IMR-90 (cell line): ENCODE data around the gene TXNRD1. TPM values are rescaled to one million over a fixed set of nuclear protein-coding genes. Genes with fewer than 3 reads are reported as not detected.

Experiments
- ATAC-seq: fragments of 200-7000 bp; cut with Tn5 transposase; 2 replicates; pipeline ENCODE4 v1.9.1; 2020; ENCODE audit warnings: low read depth, mild to moderate bottlenecking, moderate library complexity
- BruUV-seq: library from RNA; stranded (reverse); fragments of 400-500 nt; replicated peaks from 2 replicates; lab custom pipeline; 2021; lab: Mats Ljungman, UMichigan
- CTCF ChIA-PET: fragments of 300-600 bp; formaldehyde crosslinking; extraction: SDS; loops from one replicate; lab custom pipeline; 2021; ENCODE audit warnings: antibody characterized with exemption; lab: Yijun Ruan, JAX
- POLR2A ChIA-PET: fragments of 300-600 bp; sonication (Branson Sonifier 250); formaldehyde crosslinking; loops from one replicate; lab custom pipeline; 2022; ENCODE audit warnings: antibody characterized with exemption; ENCODE audit not compliant: unreplicated experiment; lab: Charles Lee
- DNase-seq: peaks from one replicate; pipeline ENCODE4 v3.0.0; 2013
- H2AFZ ChIP-seq: replicated peaks from 2 replicates; pipeline ENCODE3; 2013; ENCODE audit warnings: low read length, mild to moderate bottlenecking; ENCODE audit not compliant: poor library complexity
- H2AK5ac ChIP-seq: 2 replicates; pipeline ENCODE4 v1.6.1; 2013; ENCODE audit warnings: low read depth, low read length, inconsistent platforms
- H2AK9ac ChIP-seq: replicated peaks from 2 replicates; pipeline ENCODE3; 2013; ENCODE audit warnings: mild to moderate bottlenecking, low read depth, low read length, moderate library complexity; ENCODE audit not compliant: poor library complexity
- H2BK120ac ChIP-seq: 2 replicates; pipeline ENCODE4 v1.6.1; 2013; ENCODE audit warnings: low read depth, low read length, inconsistent platforms
- H2BK15ac ChIP-seq: 3 replicates; pipeline ENCODE4 v1.6.1; 2013; ENCODE audit warnings: low read depth, low read length, inconsistent platforms
- H2BK20ac ChIP-seq: 2 replicates; pipeline ENCODE4 v1.6.1; 2013; ENCODE audit warnings: low read depth, mild to moderate bottlenecking, inconsistent platforms, low read length, moderate library complexity
- H2BK5ac ChIP-seq: 2 replicates; pipeline ENCODE4 v1.6.1; 2013; ENCODE audit warnings: mild to moderate bottlenecking, low read depth, low read length, inconsistent platforms; ENCODE audit not compliant: poor library complexity, severe bottlenecking
- H3K14ac ChIP-seq: replicated peaks from 2 replicates; pipeline ENCODE4 v1.6.1; 2013; ENCODE audit warnings: low read depth, low read length, inconsistent platforms
- H3K18ac ChIP-seq: 2 replicates; pipeline ENCODE4 v1.6.1; 2013; ENCODE audit warnings: low read depth, low read length, control low read depth
- H3K23ac ChIP-seq: 2 replicates; pipeline ENCODE4 v1.6.1; 2013; ENCODE audit warnings: low read depth, low read length, inconsistent platforms
- H3K27ac ChIP-seq: 2 replicates; pipeline ENCODE4 v1.5.1; 2013; ENCODE audit warnings: mild to moderate bottlenecking, control low read depth, low read length; ENCODE audit not compliant: insufficient read depth
- H3K27me3 ChIP-seq: 2 replicates; pipeline ENCODE4 v1.6.1; 2013; ENCODE audit warnings: low read length; ENCODE audit not compliant: control insufficient read depth, insufficient read depth
- H3K36me3 ChIP-seq: 2 replicates; pipeline ENCODE4 v1.6.1; 2013; ENCODE audit warnings: low read length, mixed read lengths; ENCODE audit not compliant: control insufficient read depth, insufficient read depth
- H3K4ac ChIP-seq: 2 replicates; pipeline ENCODE4 v1.6.1; 2013; ENCODE audit warnings: low read depth, low read length, inconsistent platforms
- H3K4me1 ChIP-seq: 2 replicates; pipeline ENCODE4 v1.6.1; 2013; ENCODE audit warnings: low read length, mixed read lengths; ENCODE audit not compliant: control insufficient read depth, insufficient read depth
- H3K4me2 ChIP-seq: 2 replicates; pipeline ENCODE4 v1.6.1; 2013; ENCODE audit warnings: low read depth, mild to moderate bottlenecking, control low read depth, low read length, moderate library complexity
- H3K4me3 ChIP-seq: 2 replicates; pipeline ENCODE4 v1.5.1; 2013; ENCODE audit warnings: low read depth, mild to moderate bottlenecking, control low read depth, low read length, moderate library complexity; ENCODE audit not compliant: insufficient read depth
- H3K56ac ChIP-seq: 2 replicates; pipeline ENCODE4 v1.6.1; 2013; ENCODE audit warnings: low read length, inconsistent platforms; ENCODE audit not compliant: insufficient read depth; ENCODE audit errors: extremely low read depth
- H3K79me1 ChIP-seq, 2 experiments: 2 replicates each; pipeline ENCODE4 v1.6.1; 2013; ENCODE audit warnings: low read length in 2 of 2, inconsistent platforms in 1 of 2, low read depth in 1 of 2
- H3K9ac ChIP-seq: 2 replicates; pipeline ENCODE4 v1.6.1; 2013; ENCODE audit warnings: low read depth, low read length, control low read depth
- H3K9me1 ChIP-seq: 2 replicates; pipeline ENCODE4 v1.6.1; 2013; ENCODE audit warnings: low read length, inconsistent platforms; ENCODE audit not compliant: insufficient read depth
- H3K9me3 ChIP-seq: 2 replicates; pipeline ENCODE4 v1.6.1; 2013; ENCODE audit warnings: low read length; ENCODE audit not compliant: control insufficient read depth, insufficient read depth
- H4K20me1 ChIP-seq: 2 replicates; pipeline ENCODE4 v1.6.1; 2013; ENCODE audit warnings: low read length, inconsistent platforms; ENCODE audit not compliant: insufficient read depth
- H4K5ac ChIP-seq: 2 replicates; pipeline ENCODE4 v1.6.1; 2013; ENCODE audit warnings: mild to moderate bottlenecking, low read depth, low read length, control low read depth
- H4K8ac ChIP-seq, 2 experiments: 2 replicates each; pipeline ENCODE4 v1.6.1; 2013; ENCODE audit warnings: low read depth in 2 of 2, low read length in 2 of 2, control low read depth in 1 of 2, inconsistent platforms in 1 of 2
- H4K91ac ChIP-seq: 2 replicates; pipeline ENCODE4 v1.6.1; 2013; ENCODE audit warnings: low read depth, low read length, inconsistent platforms; ENCODE audit not compliant: insufficient read depth
- BHLHE40 ChIP-seq: fragments of 150-350 bp; IDR thresholded peaks from 2 replicates; pipeline ENCODE4 v1.6.1; 2016; ENCODE audit warnings: mild to moderate bottlenecking, low read depth, low read length
- CEBPB ChIP-seq: IDR thresholded peaks from 2 replicates; pipeline ENCODE4 v1.6.1; 2012; ENCODE audit warnings: low read depth, low read length, improper control_type of control experiment
- FOS ChIP-seq: fragments of 150-350 bp; IDR thresholded peaks from 2 replicates; pipeline ENCODE4 v1.6.1; 2016; ENCODE audit warnings: low read depth, low read length
- MAFK ChIP-seq: IDR thresholded peaks from 2 replicates; pipeline ENCODE4 v1.6.1; 2012; ENCODE audit warnings: low read depth, low read length, improper control_type of control experiment
- MXI1 ChIP-seq: IDR thresholded peaks from 2 replicates; pipeline ENCODE4 v1.6.1; 2012; ENCODE audit warnings: low read depth, mild to moderate bottlenecking, low read length, moderate library complexity, borderline replicate concordance
- NFE2L2 ChIP-seq: fragments of 150-350 bp; IDR thresholded peaks from 2 replicates; pipeline ENCODE4 v1.6.1; 2016; ENCODE audit warnings: low read depth, mild to moderate bottlenecking, low read length
- POLR2A ChIP-seq: IDR thresholded peaks from 2 replicates; pipeline ENCODE4 v1.6.1; 2012; ENCODE audit warnings: mild to moderate bottlenecking, low read depth, low read length
- RAD21 ChIP-seq: IDR thresholded peaks from 2 replicates; pipeline ENCODE4 v1.6.1; 2012; ENCODE audit warnings: low read length, improper control_type of control experiment
- RCOR1 ChIP-seq: IDR thresholded peaks from 2 replicates; pipeline ENCODE4 v1.6.1; 2012; ENCODE audit warnings: mild to moderate bottlenecking, low read length, improper control_type of control experiment; ENCODE audit not compliant: insufficient replicate concordance
- WGBS, 2 experiments: methylation state at CpG; one replicate each; pipeline versions ENCODE4 v1.1.5 to v1.1.7; 2013; ENCODE audit warnings: missing lambda C conversion rate in 2 of 2; ENCODE audit not compliant: insufficient read length in 1 of 2; ENCODE audit errors: extremely low coverage in 2 of 2; 5-methylcytosine and 5-hydroxymethylcytosine counted together
- dilution Hi-C: fragments of 300-500 bp; cut with HindIII; formaldehyde crosslinking; loops from one replicate; pipeline ENCODE4 v1.14.3; 2018; ENCODE audit warnings: low sequenced_read_pairs; ENCODE audit not compliant: unreplicated experiment
- in situ Hi-C: fragments of 300-500 bp; cut with MboI; formaldehyde crosslinking; loops from 3 replicates; pipeline ENCODE4 v1.14.3; 2019; ENCODE audit warnings: low sequenced_read_pairs, inconsistent platforms, mixed read lengths
- intact Hi-C: fragments of 100-400 bp; cut with micrococcal nuclease; formaldehyde crosslinking; loops from 2 replicates; pipeline ENCODE4 v1.10.0; 2022
- polyA plus RNA-seq, 3 experiments: library from polyadenylated mRNA; depleted of rRNA; stranded (reverse); fragments of >200 nt; gene quantifications; 2 replicates each; pipeline ENCODE4 v1.2.3, GENCODE V29; 2012; ENCODE audit warnings: low replicate concordance in 1 of 3
- total RNA-seq: library from RNA; depleted of rRNA; stranded (reverse); fragments of >200 nt; gene quantifications from 2 replicates; pipeline ENCODE4 v1.2.3, GENCODE V29; 2012
- TF ChIP-seq, protein P1 (sequence below): conservative IDR thresholded peaks from 2 replicates; pipeline ENCODE4 v1.5.1; 2012; ENCODE audit warnings: mild to moderate bottlenecking, low read depth, low read length, improper control_type of control experiment
- TF ChIP-seq, protein P2 (sequence below): fragments of 150-350 bp; IDR thresholded peaks from 2 replicates; pipeline ENCODE4 v1.6.1; 2017; ENCODE audit warnings: mild to moderate bottlenecking, antibody characterized with exemption, low read length, low read depth
- TF ChIP-seq, protein P3 (sequence below): fragments of 150-350 bp; IDR thresholded peaks from 2 replicates; pipeline ENCODE4 v1.6.1; 2016; ENCODE audit warnings: low read depth, mild to moderate bottlenecking, low read length, moderate library complexity, borderline replicate concordance

Gene TXNRD1
- total and polyA plus RNA-seq, 2 of the 4 experiments (the other 2 are of a cell fraction): 379 to 582 TPM

DNA sequence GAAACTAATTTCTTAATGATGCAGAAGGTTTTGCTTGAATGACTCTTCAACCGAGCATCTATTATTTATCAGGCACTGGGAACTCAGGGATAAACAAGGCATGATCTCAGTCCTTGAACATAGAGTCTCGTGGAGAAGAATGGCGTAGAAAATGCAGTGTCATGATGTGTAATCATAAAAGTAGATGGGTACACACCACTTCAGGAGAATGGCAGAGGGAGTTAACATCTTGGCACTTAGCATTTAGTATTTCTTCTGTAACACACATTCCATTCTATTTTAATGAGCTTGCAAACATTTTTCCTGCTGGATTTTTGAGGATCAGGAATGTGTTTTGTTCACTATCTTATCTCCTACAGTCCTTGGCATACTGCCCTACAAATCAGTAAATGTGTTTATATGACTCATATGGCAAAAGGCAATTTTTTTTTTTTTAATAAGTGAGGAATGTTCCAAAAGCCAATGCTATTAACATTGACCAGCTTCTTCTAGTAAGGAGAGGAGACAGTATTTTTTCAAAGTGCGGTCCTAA, 3.8 kb downstream of the TXNRD1 start:
- peak; percentile 76 for ATAC-seq
- CTCF ChIA-PET: no interaction called here
- peak overlapping the region; percentile 98 for H3K14ac ChIP-seq

More for the DNA sequence above, 3.8 kb downstream of the TXNRD1 start:
- H3K9me3 ChIP-seq: no peaks in the 10 kb centered on the region
- H2BK20ac ChIP-seq: peak overlapping the region; percentile 100
- H3K23ac ChIP-seq: peak overlapping the region; percentile 99; the same call in 1 of the 2 replicates
- no peak overlapping the region for H2AFZ ChIP-seq
- peak overlapping the region; percentile 76 for H4K5ac ChIP-seq
- no peaks in the 10 kb centered on the region for H3K27me3 ChIP-seq
- H3K9ac ChIP-seq: peak overlapping the region; percentile 63; the same call in 1 of the 2 replicates
- POLR2A ChIA-PET: interaction anchor here (0.8 to 3.1 kb wide), 2 partner anchors 68 to 73 kb away, joined by 4 to 28 read pairs; no protein-coding TSS in a partner anchor
- no peak overlapping the region for H3K4me3 ChIP-seq
- H3K4me2 ChIP-seq: peak overlapping the region; percentile 63
- H4K8ac ChIP-seq: peak overlapping the region; percentile 74 to 98; a peak in 3 of 4 replicates
- no peaks in the 10 kb centered on the region for H3K36me3 ChIP-seq
- in situ Hi-C loops (loop anchor here (5.0 kb wide), 1 partner anchor 68 kb away; no protein-coding TSS in a partner anchor), intact Hi-C loops (loop anchor here (1.0 to 5.0 kb wide), 2 partner anchors 67 to 138 kb away; no protein-coding TSS in a partner anchor), dilution Hi-C loops (no loop called here)
- peaks cover 20% of the 10 kb centered on the region for H3K4me1 ChIP-seq
- peaks cover 14% of the 10 kb centered on the region for H3K9me1 ChIP-seq
- no peaks in the 10 kb centered on the region for H4K20me1 ChIP-seq
- BruUV-seq: no TSS peak
- peak; percentile 63; the same call in 1 of the 2 replicates for TF ChIP-seq CEBPB
- TF ChIP-seq MAFK: peak; percentile 93
- peak; percentile 50; the same call in 1 of the 2 replicates for TF ChIP-seq MXI1
- peak; percentile 62 for TF ChIP-seq FOS
- TF ChIP-seq, protein P1, sequence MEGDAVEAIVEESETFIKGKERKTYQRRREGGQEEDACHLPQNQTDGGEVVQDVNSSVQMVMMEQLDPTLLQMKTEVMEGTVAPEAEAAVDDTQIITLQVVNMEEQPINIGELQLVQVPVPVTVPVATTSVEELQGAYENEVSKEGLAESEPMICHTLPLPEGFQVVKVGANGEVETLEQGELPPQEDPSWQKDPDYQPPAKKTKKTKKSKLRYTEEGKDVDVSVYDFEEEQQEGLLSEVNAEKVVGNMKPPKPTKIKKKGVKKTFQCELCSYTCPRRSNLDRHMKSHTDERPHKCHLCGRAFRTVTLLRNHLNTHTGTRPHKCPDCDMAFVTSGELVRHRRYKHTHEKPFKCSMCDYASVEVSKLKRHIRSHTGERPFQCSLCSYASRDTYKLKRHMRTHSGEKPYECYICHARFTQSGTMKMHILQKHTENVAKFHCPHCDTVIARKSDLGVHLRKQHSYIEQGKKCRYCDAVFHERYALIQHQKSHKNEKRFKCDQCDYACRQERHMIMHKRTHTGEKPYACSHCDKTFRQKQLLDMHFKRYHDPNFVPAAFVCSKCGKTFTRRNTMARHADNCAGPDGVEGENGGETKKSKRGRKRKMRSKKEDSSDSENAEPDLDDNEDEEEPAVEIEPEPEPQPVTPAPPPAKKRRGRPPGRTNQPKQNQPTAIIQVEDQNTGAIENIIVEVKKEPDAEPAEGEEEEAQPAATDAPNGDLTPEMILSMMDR: no peak
- TF ChIP-seq RAD21: no peak
- no peak for TF ChIP-seq POLR2A
- TF ChIP-seq NFE2L2: peak; percentile 100
- TF ChIP-seq BHLHE40: peak; percentile 85
- TF ChIP-seq, protein P2, sequence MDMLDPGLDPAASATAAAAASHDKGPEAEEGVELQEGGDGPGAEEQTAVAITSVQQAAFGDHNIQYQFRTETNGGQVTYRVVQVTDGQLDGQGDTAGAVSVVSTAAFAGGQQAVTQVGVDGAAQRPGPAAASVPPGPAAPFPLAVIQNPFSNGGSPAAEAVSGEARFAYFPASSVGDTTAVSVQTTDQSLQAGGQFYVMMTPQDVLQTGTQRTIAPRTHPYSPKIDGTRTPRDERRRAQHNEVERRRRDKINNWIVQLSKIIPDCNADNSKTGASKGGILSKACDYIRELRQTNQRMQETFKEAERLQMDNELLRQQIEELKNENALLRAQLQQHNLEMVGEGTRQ: no peak
- TF ChIP-seq, protein P3, sequence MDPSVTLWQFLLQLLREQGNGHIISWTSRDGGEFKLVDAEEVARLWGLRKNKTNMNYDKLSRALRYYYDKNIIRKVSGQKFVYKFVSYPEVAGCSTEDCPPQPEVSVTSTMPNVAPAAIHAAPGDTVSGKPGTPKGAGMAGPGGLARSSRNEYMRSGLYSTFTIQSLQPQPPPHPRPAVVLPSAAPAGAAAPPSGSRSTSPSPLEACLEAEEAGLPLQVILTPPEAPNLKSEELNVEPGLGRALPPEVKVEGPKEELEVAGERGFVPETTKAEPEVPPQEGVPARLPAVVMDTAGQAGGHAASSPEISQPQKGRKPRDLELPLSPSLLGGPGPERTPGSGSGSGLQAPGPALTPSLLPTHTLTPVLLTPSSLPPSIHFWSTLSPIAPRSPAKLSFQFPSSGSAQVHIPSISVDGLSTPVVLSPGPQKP: no peak
- no peak for TF ChIP-seq RCOR1
- H3K79me1 ChIP-seq: peaks cover 20 to 40% of the 10 kb centered on the region in 2 experiments
- H2AK5ac ChIP-seq: peak overlapping the region; percentile 97; the same call in 1 of the 2 replicates
- H2BK15ac ChIP-seq: peak overlapping the region; percentile 96
- H3K27ac ChIP-seq: peak overlapping the region; percentile 100
- peak; percentile 98 for DNase-seq
- H2AK9ac ChIP-seq: no peak overlapping the region
- peak overlapping the region; percentile 100; the same call in 1 of the 2 replicates for H3K4ac ChIP-seq
- H4K91ac ChIP-seq: peak overlapping the region; percentile 99; the same call in 1 of the 2 replicates
- H2BK5ac ChIP-seq: peak overlapping the region; percentile 100
- peak overlapping the region; percentile 97 for H3K56ac ChIP-seq
- WGBS, 2 experiments: no CpG with 5 or more reads among the region's 4 CpGs
- peak overlapping the region; percentile 100 for H2BK120ac ChIP-seq
- peak overlapping the region; percentile 79 for H3K18ac ChIP-seq
